IMR-90 (cell line): ENCODE data around the gene MOB3B.

Experiments
- MAFK ChIP-seq: IDR thresholded peaks from 2 replicates; pipeline ENCODE4 v1.6.1; 2012; ENCODE audit warnings: low read depth, low read length, improper control_type of control experiment
- POLR2A ChIP-seq: IDR thresholded peaks from 2 replicates; pipeline ENCODE4 v1.6.1; 2012; ENCODE audit warnings: mild to moderate bottlenecking, low read depth, low read length
- RAD21 ChIP-seq: IDR thresholded peaks from 2 replicates; pipeline ENCODE4 v1.6.1; 2012; ENCODE audit warnings: low read length, improper control_type of control experiment
- SMC3 ChIP-seq: fragments of 150-350 bp; IDR thresholded peaks from 2 replicates; pipeline ENCODE4 v1.6.1; 2016; ENCODE audit warnings: low read depth, mild to moderate bottlenecking, antibody characterized with exemption, low read length, moderate library complexity
- USF2 ChIP-seq: fragments of 150-350 bp; IDR thresholded peaks from 2 replicates; pipeline ENCODE4 v1.6.1; 2017; ENCODE audit warnings: mild to moderate bottlenecking, antibody characterized with exemption, low read length, low read depth
- TF ChIP-seq, protein P1 (sequence below): conservative IDR thresholded peaks from 2 replicates; pipeline ENCODE4 v1.5.1; 2012; ENCODE audit warnings: mild to moderate bottlenecking, low read depth, low read length, improper control_type of control experiment
- TF ChIP-seq, protein P2 (sequence below): fragments of 150-350 bp; IDR thresholded peaks from 2 replicates; pipeline ENCODE4 v1.6.1; 2016; ENCODE audit warnings: low read depth, mild to moderate bottlenecking, low read length, moderate library complexity, borderline replicate concordance

DNA sequence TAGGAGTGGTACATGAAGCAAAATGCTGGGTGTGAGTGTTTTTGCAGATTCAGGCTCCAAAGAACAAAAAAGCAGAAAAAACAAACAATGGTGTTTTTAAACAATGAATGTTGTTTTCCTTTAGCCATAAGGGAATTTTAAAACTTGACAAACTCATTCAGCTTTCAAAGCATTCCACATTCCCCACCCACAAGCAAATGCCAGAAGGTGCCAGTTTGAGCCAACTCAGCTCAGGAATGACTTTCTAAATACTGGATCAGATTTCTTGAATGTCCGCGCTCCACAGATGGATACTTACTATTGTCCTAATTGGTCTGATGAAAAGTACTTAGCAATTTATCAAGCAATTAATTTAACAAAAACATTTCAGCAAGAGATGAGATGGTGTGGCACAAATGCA is 12.9 kb upstream of the MOB3B start:
- no peak for TF ChIP-seq SMC3
- TF ChIP-seq, protein P1, sequence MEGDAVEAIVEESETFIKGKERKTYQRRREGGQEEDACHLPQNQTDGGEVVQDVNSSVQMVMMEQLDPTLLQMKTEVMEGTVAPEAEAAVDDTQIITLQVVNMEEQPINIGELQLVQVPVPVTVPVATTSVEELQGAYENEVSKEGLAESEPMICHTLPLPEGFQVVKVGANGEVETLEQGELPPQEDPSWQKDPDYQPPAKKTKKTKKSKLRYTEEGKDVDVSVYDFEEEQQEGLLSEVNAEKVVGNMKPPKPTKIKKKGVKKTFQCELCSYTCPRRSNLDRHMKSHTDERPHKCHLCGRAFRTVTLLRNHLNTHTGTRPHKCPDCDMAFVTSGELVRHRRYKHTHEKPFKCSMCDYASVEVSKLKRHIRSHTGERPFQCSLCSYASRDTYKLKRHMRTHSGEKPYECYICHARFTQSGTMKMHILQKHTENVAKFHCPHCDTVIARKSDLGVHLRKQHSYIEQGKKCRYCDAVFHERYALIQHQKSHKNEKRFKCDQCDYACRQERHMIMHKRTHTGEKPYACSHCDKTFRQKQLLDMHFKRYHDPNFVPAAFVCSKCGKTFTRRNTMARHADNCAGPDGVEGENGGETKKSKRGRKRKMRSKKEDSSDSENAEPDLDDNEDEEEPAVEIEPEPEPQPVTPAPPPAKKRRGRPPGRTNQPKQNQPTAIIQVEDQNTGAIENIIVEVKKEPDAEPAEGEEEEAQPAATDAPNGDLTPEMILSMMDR, result no peak
- no peak for TF ChIP-seq MAFK
- TF ChIP-seq USF2, result no peak
- no peak for TF ChIP-seq RAD21
- no peak for TF ChIP-seq POLR2A
- TF ChIP-seq, protein P2, sequence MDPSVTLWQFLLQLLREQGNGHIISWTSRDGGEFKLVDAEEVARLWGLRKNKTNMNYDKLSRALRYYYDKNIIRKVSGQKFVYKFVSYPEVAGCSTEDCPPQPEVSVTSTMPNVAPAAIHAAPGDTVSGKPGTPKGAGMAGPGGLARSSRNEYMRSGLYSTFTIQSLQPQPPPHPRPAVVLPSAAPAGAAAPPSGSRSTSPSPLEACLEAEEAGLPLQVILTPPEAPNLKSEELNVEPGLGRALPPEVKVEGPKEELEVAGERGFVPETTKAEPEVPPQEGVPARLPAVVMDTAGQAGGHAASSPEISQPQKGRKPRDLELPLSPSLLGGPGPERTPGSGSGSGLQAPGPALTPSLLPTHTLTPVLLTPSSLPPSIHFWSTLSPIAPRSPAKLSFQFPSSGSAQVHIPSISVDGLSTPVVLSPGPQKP, result no peak
